DMS114 treated with DMSO at 0.1 percent for 48 hours (cell line): ENCODE measurements around the gene PLEKHA6.
A peak's percentile ranks its signal among the peaks of the same experiment; 100 is the strongest.

Source experiments
- DNase-seq: peaks from one replicate; lab custom pipeline; 2025; ENCODE audit not compliant: unreplicated experiment; lab: John Stamatoyannopoulos, UW

PLEKHA6 gene

GRCh38 chr1:204383163-204383904 is 23.6 kb upstream of the PLEKHA6 start:
- no peak for DNase-seq

- no peak for DNase-seq
Observed at GRCh38 chr1:204382714-204383083, 23.0 kb upstream of the PLEKHA6 start.

- DNase-seq: no peak
Observed at GRCh38 chr1:204380293-204380831, 20.6 kb upstream of the PLEKHA6 start.

- DNase-seq: no peak
Observed at GRCh38 chr1:204377800-204378668, 18.3 kb upstream of the PLEKHA6 start.

GRCh38 chr1:204376919-204377799 is 17.4 kb upstream of the PLEKHA6 start:
- no peak for DNase-seq

- no peak for DNase-seq
Observed at GRCh38 chr1:204376465-204376864, 16.7 kb upstream of the PLEKHA6 start.

- DNase-seq: no peak
Observed at GRCh38 chr1:204373911-204374310, 14.2 kb upstream of the PLEKHA6 start.

- DNase-seq: no peak
Observed at GRCh38 chr1:204370176-204370575, 10.4 kb upstream of the PLEKHA6 start.

- DNase-seq: no peak
Observed at GRCh38 chr1:204368996-204369726, 9.4 kb upstream of the PLEKHA6 start.

GRCh38 chr1:204367956-204368355 is 8.2 kb upstream of the PLEKHA6 start:
- DNase-seq: no peak

GRCh38 chr1:204367193-204367858 is 7.6 kb upstream of the PLEKHA6 start:
- no peak for DNase-seq

GRCh38 chr1:204366759-204367158 is 7.0 kb upstream of the PLEKHA6 start:
- no peak for DNase-seq

- DNase-seq: peak; percentile 59
Observed at GRCh38 chr1:204363335-204364114, 3.8 kb upstream of the PLEKHA6 start.

- DNase-seq: no peak
Observed at GRCh38 chr1:204362984-204363334, 3.2 kb upstream of the PLEKHA6 start.

- no peak for DNase-seq
Observed at GRCh38 chr1:204361781-204362180, 2.1 kb upstream of the PLEKHA6 start.

- no peak for DNase-seq
Observed at GRCh38 chr1:204361341-204361771, 1.6 kb upstream of the PLEKHA6 start.

GRCh38 chr1:204360314-204360713 is 585 bp upstream of the PLEKHA6 start:
- no peak for DNase-seq

- DNase-seq: no peak
Observed at GRCh38 chr1:204359131-204359473, 627 bp downstream of the PLEKHA6 start.

GRCh38 chr1:204358605-204359004 is 1.1 kb downstream of the PLEKHA6 start:
- no peak for DNase-seq
